ENCODE data around the gene TNS1. TPM values are rescaled to one million over a fixed set of nuclear protein-coding genes. Genes with fewer than 3 reads are reported as not detected.

Gene TNS1
- polyA plus RNA-seq, 1 of the 3 experiments (the other 2 are of a cell fraction) = 12.1 TPM

- TF ChIP-seq TCF12 (IDR thresholded peaks at IDR 0.05) (no peak), SIN3A (IDR thresholded peaks at IDR 0.05; ENCODE audit: borderline replicate concordance, low read depth, low read length) (no peak), ZBTB33 (IDR thresholded peaks at IDR 0.05; ENCODE audit: borderline replicate concordance, low read depth) (no peak), GABPA (IDR thresholded peaks at IDR 0.05; ENCODE audit: low read depth) (no peak)
These were observed 181.2 kb downstream of the TNS1 start (continued) for GRCh38 chr2:217821536-217822147.

- Histone ChIP-seq H4K20me1 (ENCODE audit: insufficient read depth) (peaks cover 23% of the 10 kb centered on the region; the same call in 1 of the 2 replicates), H3K27ac (ENCODE audit: low read depth in 2 of 2, low read length in 1 of 2) (no peak overlapping the region), H3K4me2 (no peak overlapping the region), H3K9me3 (no peaks in the 10 kb centered on the region), H3K27me3 (ENCODE audit: insufficient read depth) (no peaks in the 10 kb centered on the region), H3K9me2 (no peaks in the 10 kb centered on the region), H3K36me3 (replicated peaks in 1 of 2; ENCODE audit: control insufficient read depth in 1 of 2, insufficient read depth in 2 of 2, low read length in 1 of 2) (peaks cover 28 to 53% of the 10 kb centered on the region in 2 experiments), H3K9ac (no peak overlapping the region), H3K4me3 (ENCODE audit: low read depth in 2 of 2, low read length in 1 of 2) (no peak overlapping the region), H2AFZ (ENCODE audit: low read depth) (no peak overlapping the region), H3F3A (replicated peaks; ENCODE audit: insufficient read depth) (no peaks in the 10 kb centered on the region), H3K79me2 (ENCODE audit: insufficient read depth) (no peaks in the 10 kb centered on the region), H3K4me1 (ENCODE audit: control insufficient read depth in 1 of 2, insufficient read depth in 2 of 2, low read depth in 1 of 2, low read length in 1 of 2) (peaks cover 0 to 9% of the 10 kb centered on the region in 2 experiments; a peak in 1 of 4 replicates)
- ChIA-PET CTCF (interaction anchor here (1.0 to 1.6 kb wide), 3 partner anchors 13 to 35 kb away, joined by 3 read pairs; no protein-coding TSS in a partner anchor), POLR2A (no interaction called here)
- DNase-seq = no peak
- no peak for TF ChIP-seq FOXJ3 (CRISPR knock-in tag; IDR thresholded peaks at IDR 0.05)
- no peak for TF ChIP-seq MAX (IDR thresholded peaks at IDR 0.05; ENCODE audit: low read depth)
- TF ChIP-seq RFX5 (IDR thresholded peaks at IDR 0.05; ENCODE audit: low read length) = no peak
- no peak for TF ChIP-seq POLR2AphosphoS5 (IDR thresholded peaks at IDR 0.05; ENCODE audit: low read depth, low read length)
- no peak for TF ChIP-seq SMC3 (IDR thresholded peaks at IDR 0.05; ENCODE audit: low read depth, low read length)
- 96% methylated on average over 4 of the region's 4 CpGs for WGBS (ENCODE audit: low lambda C conversion rate)
These were observed 181.9 kb downstream of the TNS1 start for GRCh38 chr2:217820904-217821303.

GRCh38 chr2:217820091-217820819 is 182.5 kb downstream of the TNS1 start:
- WGBS (ENCODE audit: low lambda C conversion rate) = 92% methylated on average over 7 of the region's 7 CpGs
- CTCF ChIA-PET = interaction anchor here (0.9 to 1.6 kb wide), 5 partner anchors 13 to 174 kb away, joined by 3 read pairs; no protein-coding TSS in a partner anchor
- TF ChIP-seq CHD2 (IDR thresholded peaks at IDR 0.05; ENCODE audit: low read length, partially characterized antibody) = no peak
- no peak for TF ChIP-seq GABPA (IDR thresholded peaks at IDR 0.05; ENCODE audit: low read depth)
- TF ChIP-seq RCOR1 (IDR thresholded peaks at IDR 0.05; ENCODE audit: low read length) = no peak
- TF ChIP-seq FOXJ3 (CRISPR knock-in tag; IDR thresholded peaks at IDR 0.05) = no peak
- no peak for TF ChIP-seq REST (IDR thresholded peaks at IDR 0.05; ENCODE audit: low read depth, low read length)
- TF ChIP-seq EZH2phosphoT487 (IDR thresholded peaks at IDR 0.05; ENCODE audit: borderline replicate concordance, low read depth) = no peak
- no peak for TF ChIP-seq PBX3 (IDR thresholded peaks at IDR 0.05)

More at GRCh38 chr2:217820091-217820819, 182.5 kb downstream of the TNS1 start:
- DNase-seq = no peak
- Histone ChIP-seq H4K20me1 (ENCODE audit: insufficient read depth) (peaks cover 23% of the 10 kb centered on the region; the same call in 1 of the 2 replicates), H3K27ac (ENCODE audit: low read depth in 2 of 2, low read length in 1 of 2) (no peak overlapping the region), H3K4me2 (no peak overlapping the region), H3K9me2 (no peaks in the 10 kb centered on the region), H3K9me3 (no peaks in the 10 kb centered on the region), H3K79me2 (ENCODE audit: insufficient read depth) (no peaks in the 10 kb centered on the region), H3F3A (replicated peaks; ENCODE audit: insufficient read depth) (no peaks in the 10 kb centered on the region), H3K36me3 (replicated peaks in 1 of 2; ENCODE audit: control insufficient read depth in 1 of 2, insufficient read depth in 2 of 2, low read length in 1 of 2) (peaks cover 33 to 58% of the 10 kb centered on the region in 2 experiments), H3K27me3 (ENCODE audit: insufficient read depth) (no peaks in the 10 kb centered on the region), H3K4me3 (ENCODE audit: low read depth in 2 of 2, low read length in 1 of 2) (no peak overlapping the region), H2AFZ (ENCODE audit: low read depth) (no peak overlapping the region), H3K9ac (no peak overlapping the region), H3K4me1 (ENCODE audit: control insufficient read depth in 1 of 2, insufficient read depth in 2 of 2, low read depth in 1 of 2, low read length in 1 of 2) (peaks cover 0 to 9% of the 10 kb centered on the region in 2 experiments; a peak in 1 of 4 replicates)
- POLR2A ChIA-PET = no interaction called here
